ENCODE results near the gene PMEPA1. TPM values are rescaled to one million over a fixed set of nuclear protein-coding genes. Genes with fewer than 3 reads are reported as not detected.

Gene PMEPA1
- total RNA-seq, 2 donors from 2014 or later: 22.7 to 23.9 TPM

GRCh38 chr20:57724610-57725405 is 15.0 kb upstream of the PMEPA1 start:
- ATAC-seq (no peak), DNase-seq (no peak)
- peaks cover 10% of the 10 kb centered on the region for H3K4me1 ChIP-seq
- WGBS, 2 donors: 79 to 88% methylated on average over 14 to 16 of the region's 16 CpGs
- H3K4me3 ChIP-seq: no peak overlapping the region
- H3K27me3 ChIP-seq: no peaks in the 10 kb centered on the region
- H3K27ac ChIP-seq: no peak overlapping the region
- H3K9me3 ChIP-seq: no peaks in the 10 kb centered on the region
- intact Hi-C loops (cut with DNase I): no loop called here
- TF ChIP-seq CTCF (IDR thresholded peaks at IDR 0.05) (no peak), POLR2A (IDR thresholded peaks at IDR 0.05) (no peak)
- H3K36me3 ChIP-seq (replicated peaks in 1 of 2; ENCODE audit: insufficient read depth in 1 of 2, low read depth in 2 of 2): no peaks in the 10 kb centered on the region

- no peaks in the 10 kb centered on the region for H3K27me3 ChIP-seq
- no peaks in the 10 kb centered on the region for H3K36me3 ChIP-seq (replicated peaks in 1 of 2; ENCODE audit: insufficient read depth in 1 of 2, low read depth in 2 of 2)
- no peak overlapping the region for H3K4me3 ChIP-seq
- intact Hi-C loops (cut with DNase I): no loop called here
- WGBS, 2 donors: 92% methylated on average over 5 to 7 of the region's 7 CpGs
- ATAC-seq (no peak), DNase-seq (no peak)
- TF ChIP-seq CTCF (IDR thresholded peaks at IDR 0.05): no peak
- no peak for TF ChIP-seq POLR2A (IDR thresholded peaks at IDR 0.05)
- no peaks in the 10 kb centered on the region for H3K9me3 ChIP-seq
- H3K4me1 ChIP-seq: peaks cover 13% of the 10 kb centered on the region
- no peak overlapping the region for H3K27ac ChIP-seq
These were observed 14.0 kb upstream of the PMEPA1 start for GRCh38 chr20:57723816-57724215.

- no peak overlapping the region for H3K27ac ChIP-seq
- DNase-seq: no peak
- no peak for TF ChIP-seq POLR2A (IDR thresholded peaks at IDR 0.05)
- no peak for TF ChIP-seq CTCF (IDR thresholded peaks at IDR 0.05)
- intact Hi-C loops (cut with DNase I): no loop called here
- H3K27me3 ChIP-seq: no peaks in the 10 kb centered on the region
- no peaks in the 10 kb centered on the region for H3K9me3 ChIP-seq
- peaks cover 24% of the 10 kb centered on the region for H3K4me1 ChIP-seq
- ATAC-seq: no peak
- H3K4me3 ChIP-seq: no peak overlapping the region
- WGBS, 2 donors: 55 to 76% methylated on average over 2 to 4 of the region's 4 CpGs
- no peaks in the 10 kb centered on the region for H3K36me3 ChIP-seq (replicated peaks in 1 of 2; ENCODE audit: insufficient read depth in 1 of 2, low read depth in 2 of 2)
These were observed 10.1 kb upstream of the PMEPA1 start for GRCh38 chr20:57719951-57720350.

GRCh38 chr20:57718490-57719009 is 8.7 kb upstream of the PMEPA1 start:
- H3K27me3 ChIP-seq: no peaks in the 10 kb centered on the region
- ATAC-seq: peak; percentile 100
- intact Hi-C loops (cut with DNase I): no loop called here
- whole genome bisulfite sequencing, 2 donors: 0 to 1% methylated on average over 17 to 31 of the region's 31 CpGs
- H3K27ac ChIP-seq: no peak overlapping the region
- no peak overlapping the region for H3K4me3 ChIP-seq
- peaks cover 24% of the 10 kb centered on the region for H3K4me1 ChIP-seq
- peak; percentile 97 to 98 (median 98) for DNase-seq
- TF ChIP-seq POLR2A (IDR thresholded peaks at IDR 0.05): no peak
- no peak for TF ChIP-seq CTCF (IDR thresholded peaks at IDR 0.05)
- no peaks in the 10 kb centered on the region for H3K36me3 ChIP-seq (replicated peaks in 1 of 2; ENCODE audit: insufficient read depth in 1 of 2, low read depth in 2 of 2)
- H3K9me3 ChIP-seq: no peaks in the 10 kb centered on the region

GRCh38 chr20:57717797-57718196 is 8.0 kb upstream of the PMEPA1 start:
- peaks cover 21% of the 10 kb centered on the region for H3K4me1 ChIP-seq
- WGBS, 2 donors: 33 to 34% methylated on average over 11 of the region's 11 CpGs
- no peak overlapping the region for H3K4me3 ChIP-seq
- intact Hi-C loops (cut with DNase I): no loop called here
- H3K27ac ChIP-seq: no peak overlapping the region
- H3K27me3 ChIP-seq: no peaks in the 10 kb centered on the region
- no peaks in the 10 kb centered on the region for H3K36me3 ChIP-seq (replicated peaks in 1 of 2; ENCODE audit: insufficient read depth in 1 of 2, low read depth in 2 of 2)
- H3K9me3 ChIP-seq: no peaks in the 10 kb centered on the region
- DNase-seq: no peak
- ATAC-seq: no peak
- TF ChIP-seq CTCF (IDR thresholded peaks at IDR 0.05) (no peak), POLR2A (IDR thresholded peaks at IDR 0.05) (no peak)
